Measurements from ENCODE around the gene ADCY7. TPM values are rescaled to one million over a fixed set of nuclear protein-coding genes. Genes with fewer than 3 reads are reported as not detected.

The ADCY7 gene
- total RNA-seq, 1 experiment from 2014 or later, result 34.2 TPM

GRCh38 chr16:50354082-50354481 lies 87.7 kb downstream of the ADCY7 start:
- Histone ChIP-seq H3K4me2 (ENCODE audit: low read length) (no peak overlapping the region), H3K9me3 (ENCODE audit: control insufficient read depth in 1 of 2, insufficient read depth in 1 of 2, low read depth in 1 of 2, low read length in 2 of 2) (no peaks in the 10 kb centered on the region), H3K27ac (ENCODE audit: low read depth, low read length) (no peak overlapping the region), H3K4me3 (replicated peaks in 1 of 2; ENCODE audit: low read depth in 1 of 2, low read length in 2 of 2) (no peak overlapping the region), H2AFZ (ENCODE audit: low read depth, low read length, poor library complexity, severe bottlenecking) (no peak overlapping the region), H4K20me1 (ENCODE audit: insufficient read depth) (no peaks in the 10 kb centered on the region), H3K9ac (ENCODE audit: low read length) (no peak overlapping the region), H3K36me3 (ENCODE audit: control insufficient read depth in 1 of 2, insufficient read depth in 2 of 2, low read length in 2 of 2) (peaks cover 39 to 40% of the 10 kb centered on the region in 2 experiments), H3K9me2 (ENCODE audit: insufficient read depth) (no peaks in the 10 kb centered on the region), H3K4me1 (ENCODE audit: control insufficient read depth in 1 of 2, insufficient read depth in 2 of 2, low read length in 2 of 2) (no peaks in the 10 kb centered on the region), H3K79me2 (ENCODE audit: insufficient read depth, low read length) (peaks cover 47% of the 10 kb centered on the region), H3K27me3 (ENCODE audit: insufficient read depth, low read length) (no peaks in the 10 kb centered on the region)
- DNase-seq (ENCODE audit: low read depth, low spot score), result no peak
- no peak for ATAC-seq
- CTCF ChIA-PET, result interaction anchor here (1.0 to 2.3 kb wide), 13 partner anchors 9 to 318 kb away, joined by 3 to 20 read pairs (median 4); partner anchors contain the start of gene BRD7
- RAD21 ChIA-PET (ENCODE audit: low non-redundant PET in 1 of 2, low total read pairs in 2 of 2, uncharacterized antibody in 2 of 2, unreplicated experiment in 2 of 2), result no interaction called here
- intact Hi-C loops (cut with micrococcal nuclease), result loop anchor here (2.0 to 10.0 kb wide), 3 partner anchors 122 to 329 kb away; partner anchors contain the start of gene CNEP1R1
- no peak for TF ChIP-seq ZNF274 (IDR thresholded peaks at IDR 0.05; ENCODE audit: low read depth, low read length)
- TF ChIP-seq SP1 (IDR thresholded peaks at IDR 0.05; ENCODE audit: low read depth), result no peak
- POLR2A ChIA-PET, result no interaction called here
- no TSS peak for BruUV-seq (replicated peaks)

GRCh38 chr16:50354629-50355456 lies 88.5 kb downstream of the ADCY7 start:
- Histone ChIP-seq H3K79me2 (ENCODE audit: insufficient read depth, low read length) (peaks cover 55% of the 10 kb centered on the region), H4K20me1 (ENCODE audit: insufficient read depth) (peaks cover 3% of the 10 kb centered on the region; the same call in 1 of the 2 replicates), H3K4me1 (ENCODE audit: control insufficient read depth in 1 of 2, insufficient read depth in 2 of 2, low read length in 2 of 2) (no peaks in the 10 kb centered on the region), H3K27ac (ENCODE audit: low read depth, low read length) (no peak overlapping the region), H3K36me3 (ENCODE audit: control insufficient read depth in 1 of 2, insufficient read depth in 2 of 2, low read length in 2 of 2) (peaks cover 34 to 38% of the 10 kb centered on the region in 2 experiments), H3K4me2 (ENCODE audit: low read length) (no peak overlapping the region), H3K27me3 (ENCODE audit: insufficient read depth, low read length) (no peaks in the 10 kb centered on the region), H3K9ac (ENCODE audit: low read length) (no peak overlapping the region), H3K9me3 (ENCODE audit: control insufficient read depth in 1 of 2, insufficient read depth in 1 of 2, low read depth in 1 of 2, low read length in 2 of 2) (no peaks in the 10 kb centered on the region), H3K4me3 (replicated peaks in 1 of 2; ENCODE audit: low read depth in 1 of 2, low read length in 2 of 2) (no peak overlapping the region), H2AFZ (ENCODE audit: low read depth, low read length, poor library complexity, severe bottlenecking) (no peak overlapping the region), H3K9me2 (ENCODE audit: insufficient read depth) (no peaks in the 10 kb centered on the region)
- TF ChIP-seq EGR1 (IDR thresholded peaks at IDR 0.05; ENCODE audit: low read depth), result no peak
- TF ChIP-seq EZH2phosphoT487 (IDR thresholded peaks at IDR 0.05; ENCODE audit: borderline replicate concordance), result no peak
- peak; percentile 38 to 69 (median 51); a peak in 5 of 6 replicates for TF ChIP-seq CTCF (IDR thresholded peaks at IDR 0.05 in 2 of 3, conservative IDR thresholded peaks at IDR 0.05 in 1 of 3; ENCODE audit: borderline replicate concordance in 1 of 3, insufficient read depth in 1 of 3, low read depth in 2 of 3, low read length in 2 of 3)
- TF ChIP-seq SRF (IDR thresholded peaks at IDR 0.05; ENCODE audit: low read depth), result no peak
- no peak for TF ChIP-seq MAX (IDR thresholded peaks at IDR 0.05)
- TF ChIP-seq CEBPB (IDR thresholded peaks at IDR 0.05; ENCODE audit: low read depth), result no peak
- peak; percentile 34; the same call in 1 of the 2 replicates for TF ChIP-seq RAD21 (IDR thresholded peaks at IDR 0.05; ENCODE audit: low read depth)
- no peak for TF ChIP-seq JUND (IDR thresholded peaks at IDR 0.05)
- no peak for TF ChIP-seq ATF3 (IDR thresholded peaks at IDR 0.05)
- TF ChIP-seq ZFX (IDR thresholded peaks at IDR 0.05), result no peak
- ATAC-seq (no peak), DNase-seq (ENCODE audit: low read depth, low spot score) (no peak)
- BruUV-seq (replicated peaks), result no TSS peak
- CTCF ChIA-PET, result interaction anchor here (0.6 to 2.3 kb wide), 20 partner anchors 9 to 452 kb away, joined by 3 to 20 read pairs (median 4); partner anchors contain the start of genes BRD7 and CNEP1R1
- POLR2A ChIA-PET, result no interaction called here
- RAD21 ChIA-PET (ENCODE audit: low non-redundant PET in 1 of 2, low total read pairs in 2 of 2, uncharacterized antibody in 2 of 2, unreplicated experiment in 2 of 2), result interaction anchor here (0.6 kb wide), 2 partner anchors 14 to 311 kb away, joined by 3 to 4 read pairs; no protein-coding TSS in a partner anchor
- intact Hi-C loops (cut with micrococcal nuclease), result loop anchor here (2.0 to 10.0 kb wide), 3 partner anchors 123 to 330 kb away; partner anchors contain the start of gene CNEP1R1
